GM13976 (cell line): ENCODE results near the gene ATP6V0D1.
A peak's percentile ranks its signal among the peaks of the same experiment; 100 is the strongest.

Experiments used
- DNase-seq: peaks from one replicate; pipeline ENCODE4 v3.0.0; 2012; ENCODE audit warnings: low spot score
- CTCF ChIP-seq: IDR thresholded peaks from 2 replicates; pipeline ENCODE4 v1.5.1; 2012; ENCODE audit warnings: borderline replicate concordance, mild to moderate bottlenecking; ENCODE audit not compliant: insufficient read depth; ENCODE audit errors: extremely low read depth, missing control alignments, control extremely low read depth
- in situ Hi-C: fragments of 300-500 bp; cut with MboI; formaldehyde crosslinking; loops from one replicate; pipeline ENCODE4 v1.12.0; 2022; ENCODE audit warnings: low sequenced_read_pairs, mixed read lengths, inconsistent platforms; ENCODE audit not compliant: unreplicated experiment

ATP6V0D1 gene

GRCh38 chr16:67526149-67526791 is 45.3 kb upstream of the ATP6V0D1 start:
- in situ Hi-C loops = loop anchor here (25.0 kb wide), 1 partner anchor 286 kb away; the partner anchor contains the start of genes RANBP10 and TSNAXIP1
- no peak for TF ChIP-seq CTCF
- DNase-seq = no peak

- in situ Hi-C loops = loop anchor here (25.0 kb wide), 1 partner anchor 287 kb away; the partner anchor contains the start of genes RANBP10 and TSNAXIP1
- TF ChIP-seq CTCF = no peak
- no peak for DNase-seq
These were observed 44.4 kb upstream of the ATP6V0D1 start for GRCh38 chr16:67525176-67525860.

GRCh38 chr16:67521095-67521804 is 40.3 kb upstream of the ATP6V0D1 start:
- in situ Hi-C loops = no loop called here
- DNase-seq = peak; percentile 92
- peak; percentile 98 for TF ChIP-seq CTCF

- TF ChIP-seq CTCF = no peak
- in situ Hi-C loops = no loop called here
- DNase-seq = no peak
These were observed 38.3 kb upstream of the ATP6V0D1 start for GRCh38 chr16:67519242-67519641.

- in situ Hi-C loops = no loop called here
- no peak for TF ChIP-seq CTCF
- DNase-seq = no peak
These were observed 37.7 kb upstream of the ATP6V0D1 start for GRCh38 chr16:67518676-67519075.

GRCh38 chr16:67517661-67518423 is 36.9 kb upstream of the ATP6V0D1 start:
- DNase-seq = peak; percentile 57
- in situ Hi-C loops = no loop called here
- no peak for TF ChIP-seq CTCF
